Transverse colon (tissue), 4 donors: ENCODE data around the gene HOXB4. TPM values are rescaled to one million over a fixed set of nuclear protein-coding genes. Genes with fewer than 3 reads are reported as not detected.

Experiments
- DNase-seq: peaks from one replicate; pipeline ENCODE4 v3.0.0-alpha.2; 2019
- H3K27ac ChIP-seq, 4 donors: fragments of 200-600 bp; sonication (generic); 2 replicates each; pipeline ENCODE4 v1.5.1; 2016 to 2018; ENCODE audit warnings: inconsistent platforms in 4 of 4
- H3K27me3 ChIP-seq: fragments of 200-600 bp; sonication (generic); 2 replicates; pipeline ENCODE4 v1.5.1; 2017; ENCODE audit warnings: inconsistent platforms
- H3K36me3 ChIP-seq, 4 donors: fragments of 200-600 bp; sonication (generic); 2 replicates each; pipeline ENCODE4 v1.5.1; 2017 to 2019; ENCODE audit warnings: inconsistent platforms in 4 of 4
- H3K4me1 ChIP-seq, 4 donors: fragments of 200-600 bp; sonication (generic); 2 replicates each; pipeline ENCODE4 v1.5.1; 2017 to 2020; ENCODE audit warnings: inconsistent platforms in 4 of 4
- H3K4me3 ChIP-seq, 4 donors: fragments of 200-600 bp; sonication (generic); 1 replicate in 1 of 4; 2 replicates in 3 of 4; pipeline versions ENCODE4 v1.5.1 to v1.6.1; 2017 to 2019; ENCODE audit warnings: inconsistent platforms in 4 of 4
- H3K9me3 ChIP-seq, 2 donors: fragments of 200-600 bp; sonication (generic); 2 replicates each; pipeline ENCODE4 v1.5.1; 2017 to 2019; ENCODE audit warnings: inconsistent platforms in 2 of 2
- CTCF ChIP-seq, 5 experiments: fragments of 200-600 bp in 3 of 5; fragments of 450-650 bp in 2 of 5; sonication (generic) in 3 of 5; IDR thresholded peaks; 1 replicate in 2 of 5; 2 replicates in 3 of 5; pipeline ENCODE4 v1.5.1; 2016 to 2017; ENCODE audit warnings: antibody characterized with exemption in 5 of 5, inconsistent platforms in 3 of 5, mild to moderate bottlenecking in 2 of 5, moderate library complexity in 1 of 5
- EP300 ChIP-seq: sonication (generic); formaldehyde crosslinking; IDR thresholded peaks from one replicate; pipeline ENCODE4 v1.6.1; 2017; ENCODE audit warnings: antibody characterized with exemption, low read depth
- POLR2A ChIP-seq: fragments of 450-650 bp; IDR thresholded peaks from one replicate; pipeline ENCODE4 v1.6.1; 2016; ENCODE audit warnings: antibody characterized with exemption, mild to moderate bottlenecking, moderate library complexity
- POLR2AphosphoS5 ChIP-seq, 3 donors: sonication (generic); formaldehyde crosslinking; IDR thresholded peaks; one replicate each; pipeline ENCODE4 v1.6.1; 2016; ENCODE audit warnings: antibody characterized with exemption in 3 of 3
- WGBS, 2 donors: methylation state at CpG; one replicate each; pipeline ENCODE4 v1.1.5; 2018; ENCODE audit warnings: low coverage in 1 of 2; 5-methylcytosine and 5-hydroxymethylcytosine counted together
- in situ Hi-C, 4 donors: fragments of 200-750 bp; cut with MboI; loops; one replicate each; pipeline versions ENCODE4 v1.15.0 to v1.15.1; 2017; ENCODE audit warnings: low sequenced_read_pairs in 3 of 4, low pct_ligation_motif_present in 1 of 4, low pct_unique_long_range_greater_than_20kb in 1 of 4
- intact Hi-C: fragments of 100-400 bp; cut with DNase I; formaldehyde crosslinking; loops from one replicate; pipeline ENCODE4 v1.15.1; 2023; ENCODE audit warnings: low total_unique reads
- total RNA-seq, 4 donors: library from RNA; depleted of rRNA; stranded (reverse); fragments of >200 nt; gene quantifications; one replicate each; pipeline ENCODE4 v1.1.0, GENCODE V29; 2016

The HOXB4 gene
- total RNA-seq, 4 donors from 2014 or later: 1.9 to 4.8 (median 2.0) TPM; not detected in 1

- WGBS, 2 donors: 76 to 87% methylated on average over 6 to 18 of the region's 18 CpGs
- Histone ChIP-seq H3K36me3 (no peaks in the 10 kb centered on the region), H3K4me1 (peaks cover 28 to 82% (median 43%) of the 10 kb centered on the region in 4 donors), H3K4me3 (no peak overlapping the region), H3K27me3 (no peaks in the 10 kb centered on the region), H3K27ac (peak overlapping the region; percentile 89 to 95 (median 94)), H3K9me3 (no peaks in the 10 kb centered on the region)
- intact Hi-C loops: no loop called here
- in situ Hi-C loops: no loop called here
- TF ChIP-seq POLR2A (no peak), POLR2AphosphoS5 (IDR thresholded peaks at IDR 0.05) (no peak)
- DNase-seq: no peak
Measured at GRCh38 chr17:48549914-48550501, 28.1 kb downstream of the HOXB4 start.

- no peak for TF ChIP-seq POLR2A
- TF ChIP-seq POLR2AphosphoS5 (IDR thresholded peaks at IDR 0.05): no peak
- TF ChIP-seq EP300: no peak
- TF ChIP-seq CTCF (IDR thresholded peaks at IDR 0.05): no peak
- intact Hi-C loops: no loop called here
- H3K27me3 ChIP-seq: no peaks in the 10 kb centered on the region
- H3K27ac ChIP-seq: peak overlapping the region; percentile 89 to 95 (median 94)
- no peak for DNase-seq
- H3K4me1 ChIP-seq: peaks cover 29 to 82% (median 44%) of the 10 kb centered on the region in 4 donors
- WGBS, 2 donors: 59 to 64% methylated on average over 2 to 3 of the region's 3 CpGs
- in situ Hi-C loops: no loop called here
- no peaks in the 10 kb centered on the region for H3K9me3 ChIP-seq
- no peak overlapping the region for H3K4me3 ChIP-seq
- no peaks in the 10 kb centered on the region for H3K36me3 ChIP-seq
Measured at GRCh38 chr17:48549281-48549630, 28.9 kb downstream of the HOXB4 start.

GRCh38 chr17:48548523-48549280 lies 29.4 kb downstream of the HOXB4 start:
- H3K27me3 ChIP-seq: no peaks in the 10 kb centered on the region

GRCh38 chr17:48547808-48548522 lies 30.2 kb downstream of the HOXB4 start:
- in situ Hi-C loops (no loop called here), intact Hi-C loops (no loop called here)
- no peak for DNase-seq
- H3K9me3 ChIP-seq: no peaks in the 10 kb centered on the region
- no peak for TF ChIP-seq CTCF (IDR thresholded peaks at IDR 0.05)
- no peak for TF ChIP-seq POLR2AphosphoS5 (IDR thresholded peaks at IDR 0.05)
- TF ChIP-seq EP300: no peak
- TF ChIP-seq POLR2A: no peak
- no peaks in the 10 kb centered on the region for H3K36me3 ChIP-seq
- peak overlapping the region; percentile 89 to 95 (median 94) for H3K27ac ChIP-seq
- H3K4me3 ChIP-seq: peak overlapping the region in 1 of 4 donors; percentile 17
- WGBS, 2 donors: 51 to 55% methylated on average over 18 to 24 of the region's 24 CpGs
- peaks cover 4% of the 10 kb centered on the region for H3K27me3 ChIP-seq
- H3K4me1 ChIP-seq: peaks cover 22 to 81% (median 43%) of the 10 kb centered on the region in 4 donors

More at GRCh38 chr17:48548523-48549280, 29.4 kb downstream of the HOXB4 start:
- no peak for TF ChIP-seq EP300
- no peak for TF ChIP-seq CTCF (IDR thresholded peaks at IDR 0.05)
- TF ChIP-seq POLR2A: no peak
- no peak for TF ChIP-seq POLR2AphosphoS5 (IDR thresholded peaks at IDR 0.05)
- no peaks in the 10 kb centered on the region for H3K36me3 ChIP-seq
- in situ Hi-C loops (no loop called here), intact Hi-C loops (no loop called here)
- no peak for DNase-seq
- H3K4me3 ChIP-seq: no peak overlapping the region
- 66 to 73% methylated on average over 6 of the region's 6 CpGs for WGBS, 2 donors
- H3K4me1 ChIP-seq: peaks cover 26 to 83% (median 43%) of the 10 kb centered on the region in 4 donors
- H3K9me3 ChIP-seq: no peaks in the 10 kb centered on the region
- H3K27ac ChIP-seq: peak overlapping the region; percentile 89 to 95 (median 94)
